NCI-H82 treated with DMSO at 0.1 percent for 48 hours (cell line): Measurements from ENCODE around the gene GPHB5.
"Not testable (repeated sequence)": the region's sequence is repeated elsewhere in the genome, so short reads cannot be mapped to it uniquely, and the experiment has no call there.

Experiments
- DNase-seq: peaks from one replicate; lab custom pipeline; 2025; ENCODE audit not compliant: unreplicated experiment; lab: John Stamatoyannopoulos, UW

Gene GPHB5

DNA sequence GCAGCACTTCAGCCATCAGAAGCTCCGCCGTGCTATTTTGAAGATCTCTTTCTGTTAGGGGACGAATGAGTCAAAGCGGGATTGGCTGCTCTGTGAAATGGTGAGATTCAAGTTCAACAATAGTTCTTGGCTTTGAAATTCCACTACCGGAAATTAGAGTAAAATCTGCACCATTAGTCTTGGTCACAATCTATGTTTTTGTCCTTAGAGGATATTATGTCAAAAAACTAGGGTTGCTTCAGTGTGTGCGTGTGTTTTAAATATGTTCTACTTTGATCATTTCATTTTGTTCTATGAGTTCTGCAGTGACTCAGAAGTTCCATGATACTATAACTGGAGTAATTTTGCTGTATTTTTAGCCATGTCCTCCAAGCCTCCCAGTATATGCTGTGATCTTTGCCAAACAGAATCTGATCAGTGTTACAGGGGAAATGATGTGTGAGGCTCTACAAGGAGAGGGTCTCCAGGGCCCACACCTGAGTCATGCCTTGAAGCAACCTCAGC lies 22.6 kb downstream of the GPHB5 start:
- DNase-seq = no peak

DNA sequence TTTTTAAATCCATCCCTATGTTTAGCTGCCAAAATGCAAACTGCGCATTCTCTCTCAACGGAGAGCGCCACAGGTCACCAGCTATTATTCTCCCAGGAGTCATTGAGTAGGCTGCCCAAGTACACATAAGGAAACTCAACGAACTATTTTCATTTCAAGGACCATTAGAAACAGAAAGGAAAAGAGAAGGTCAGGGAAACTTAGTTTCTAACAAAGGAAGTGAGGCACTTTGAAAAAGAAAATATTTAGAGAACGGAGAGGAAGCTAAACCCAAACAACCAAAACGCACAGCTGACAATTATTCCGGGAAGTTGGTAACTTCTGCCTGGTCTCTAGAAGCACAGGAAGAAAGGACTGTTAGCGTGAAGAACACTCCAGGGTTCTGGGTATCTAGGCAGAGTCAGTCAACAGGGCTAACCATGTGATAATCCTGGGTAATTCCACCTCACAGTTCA lies 23.5 kb downstream of the GPHB5 start:
- no peak for DNase-seq

GRCh38 chr14:63292805-63293204 lies 25.9 kb downstream of the GPHB5 start:
- no peak for DNase-seq

DNA sequence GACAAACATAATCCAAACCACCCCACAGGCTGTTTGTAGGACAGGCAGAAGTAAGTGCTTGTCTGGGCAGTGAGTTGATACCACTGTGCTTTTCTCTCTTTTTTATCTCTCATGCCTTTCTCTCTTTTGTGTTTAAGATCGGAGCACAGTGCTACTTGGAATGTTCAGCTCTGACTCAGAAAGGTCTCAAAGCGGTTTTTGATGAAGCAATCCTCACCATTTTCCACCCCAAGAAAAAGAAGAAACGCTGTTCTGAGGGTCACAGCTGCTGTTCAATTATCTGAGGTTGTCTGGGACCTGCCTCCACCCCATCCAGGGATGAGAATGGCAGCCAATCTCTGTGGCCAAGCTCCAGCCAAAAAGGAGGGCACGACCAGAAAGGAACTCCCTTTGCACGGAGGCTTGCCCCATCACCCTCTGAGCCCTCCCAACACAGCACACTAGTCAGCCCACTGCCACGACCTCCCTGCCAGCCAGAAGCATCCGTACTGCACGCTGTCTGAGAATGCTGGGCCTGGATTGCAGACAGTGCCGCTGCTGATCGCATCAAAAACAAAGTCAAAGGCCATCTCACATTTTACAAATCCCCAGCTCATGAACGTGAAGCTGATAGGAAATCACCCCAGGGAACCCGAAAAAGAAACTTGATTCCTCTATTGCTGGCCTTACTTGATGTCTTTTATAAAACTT lies 27.8 kb downstream of the GPHB5 start:
- DNase-seq = no peak

DNA sequence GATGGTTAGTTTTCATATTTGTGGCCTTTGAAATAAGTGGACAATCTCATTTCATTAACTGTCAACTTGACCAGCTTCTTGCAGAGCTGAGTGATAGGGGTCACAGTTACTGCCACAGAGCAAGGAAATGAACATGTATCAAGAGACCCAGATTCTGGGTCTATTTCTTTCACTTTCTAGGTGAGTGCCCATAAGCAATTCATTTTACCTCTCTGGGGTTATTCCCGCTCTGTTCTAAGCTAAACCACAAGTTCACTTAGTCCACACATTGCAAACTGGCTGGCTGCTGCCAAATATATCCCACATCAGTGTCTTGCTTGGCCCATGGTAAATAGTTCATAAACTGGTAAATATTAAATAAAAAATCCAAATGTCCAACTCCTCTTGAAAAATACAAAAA lies 29.9 kb downstream of the GPHB5 start:
- DNase-seq = no peak

DNA sequence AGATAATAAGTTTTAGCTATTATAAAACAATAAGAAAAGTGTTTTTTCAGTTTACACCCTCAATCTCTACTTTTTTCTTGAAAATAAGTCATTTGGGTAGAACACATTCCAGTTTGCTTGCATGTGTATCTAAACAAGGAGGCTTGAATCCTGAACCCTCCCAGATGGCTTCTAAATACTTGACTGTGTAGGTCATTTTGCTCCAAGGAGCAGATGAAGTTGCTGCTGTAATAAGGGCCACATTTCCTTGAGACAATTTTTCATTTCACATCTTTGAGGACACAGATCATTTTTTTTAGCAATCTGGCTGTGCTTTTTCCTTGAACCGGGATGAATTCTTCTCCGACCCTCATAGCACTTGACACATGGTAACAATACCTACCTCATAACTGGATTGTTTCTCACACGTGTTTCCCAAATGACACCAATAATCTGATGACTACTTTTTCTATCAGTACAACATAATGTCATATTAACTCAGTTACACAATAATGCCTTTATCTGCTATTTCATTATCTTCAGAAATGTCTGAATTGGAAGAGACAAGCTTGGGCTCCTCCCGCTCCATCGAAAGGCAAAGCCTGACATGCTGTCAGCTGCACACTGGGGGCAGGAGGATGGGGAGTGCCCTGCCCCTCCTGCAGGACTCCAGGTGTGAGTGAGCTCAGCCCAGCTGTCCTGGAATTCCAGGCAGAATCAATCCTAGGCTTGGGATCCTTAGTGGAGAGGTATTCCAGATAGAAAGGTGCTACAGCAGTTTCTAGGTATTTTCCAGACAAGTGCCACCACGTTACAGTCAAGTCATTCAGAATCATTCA lies 30.9 kb downstream of the GPHB5 start:
- no peak for DNase-seq

DNA sequence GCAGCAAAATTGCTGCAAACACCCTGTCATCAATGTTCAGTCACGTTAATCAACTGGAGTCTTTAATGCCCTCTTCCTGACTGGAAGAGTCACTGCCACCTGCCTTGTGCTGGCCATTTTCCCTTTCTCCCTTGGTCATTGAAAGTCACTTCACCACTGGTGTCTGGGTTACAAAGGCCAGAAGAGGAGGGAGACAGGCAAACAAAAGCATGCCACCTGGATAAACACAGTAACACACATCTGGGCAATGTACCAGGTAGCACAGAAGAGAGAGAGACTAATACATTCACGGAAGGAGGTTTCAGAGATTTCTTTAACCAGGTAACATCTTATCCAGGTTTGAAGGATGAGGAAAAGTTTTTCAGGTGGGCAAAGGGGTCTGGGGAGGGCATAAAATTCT lies 32.7 kb downstream of the GPHB5 start:
- DNase-seq = no peak

DNA sequence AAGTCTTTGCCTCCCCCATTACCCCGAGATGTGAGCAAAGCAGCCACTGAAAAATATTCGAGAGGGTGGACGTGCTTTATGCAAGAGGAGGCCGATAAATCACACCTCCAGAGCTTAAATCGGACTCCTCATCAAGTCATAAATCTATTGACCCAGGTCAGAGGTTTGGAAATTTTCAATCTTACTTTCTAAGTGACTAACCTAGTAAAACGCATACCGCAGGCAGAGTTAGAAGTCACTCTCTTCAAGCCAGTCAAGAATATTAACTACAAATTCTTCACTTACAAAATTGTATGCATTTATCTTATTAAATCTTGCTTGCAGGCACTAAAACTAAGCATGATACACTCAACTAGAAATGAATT lies 34.9 kb downstream of the GPHB5 start:
- DNase-seq = no peak

GRCh38 chr14:63282997-63283883 lies 35.5 kb downstream of the GPHB5 start:
- DNase-seq = no peak

DNA sequence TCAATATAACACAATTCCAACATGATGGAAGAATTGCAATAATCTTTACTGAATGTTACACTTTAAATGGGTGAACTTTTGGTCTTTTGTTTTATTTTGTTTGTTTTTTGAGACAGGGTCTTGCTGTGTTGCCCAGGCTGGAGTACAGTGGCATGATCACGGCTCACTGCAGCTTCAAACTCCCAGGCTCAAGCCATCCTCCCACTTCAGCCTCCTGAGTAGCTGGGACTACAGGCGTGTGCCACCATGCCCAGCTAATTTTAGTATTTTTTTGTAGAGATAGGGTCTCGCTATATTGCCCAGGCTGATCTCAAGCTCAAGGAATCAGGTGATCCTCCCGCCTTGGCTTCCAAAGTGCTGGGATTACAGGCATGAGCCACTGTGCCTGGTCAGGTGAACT lies 38.8 kb downstream of the GPHB5 start:
- DNase-seq = not testable (repeated sequence)

- no peak for DNase-seq
Measured at GRCh38 chr14:63277591-63278183, 41.0 kb downstream of the GPHB5 start.

DNA sequence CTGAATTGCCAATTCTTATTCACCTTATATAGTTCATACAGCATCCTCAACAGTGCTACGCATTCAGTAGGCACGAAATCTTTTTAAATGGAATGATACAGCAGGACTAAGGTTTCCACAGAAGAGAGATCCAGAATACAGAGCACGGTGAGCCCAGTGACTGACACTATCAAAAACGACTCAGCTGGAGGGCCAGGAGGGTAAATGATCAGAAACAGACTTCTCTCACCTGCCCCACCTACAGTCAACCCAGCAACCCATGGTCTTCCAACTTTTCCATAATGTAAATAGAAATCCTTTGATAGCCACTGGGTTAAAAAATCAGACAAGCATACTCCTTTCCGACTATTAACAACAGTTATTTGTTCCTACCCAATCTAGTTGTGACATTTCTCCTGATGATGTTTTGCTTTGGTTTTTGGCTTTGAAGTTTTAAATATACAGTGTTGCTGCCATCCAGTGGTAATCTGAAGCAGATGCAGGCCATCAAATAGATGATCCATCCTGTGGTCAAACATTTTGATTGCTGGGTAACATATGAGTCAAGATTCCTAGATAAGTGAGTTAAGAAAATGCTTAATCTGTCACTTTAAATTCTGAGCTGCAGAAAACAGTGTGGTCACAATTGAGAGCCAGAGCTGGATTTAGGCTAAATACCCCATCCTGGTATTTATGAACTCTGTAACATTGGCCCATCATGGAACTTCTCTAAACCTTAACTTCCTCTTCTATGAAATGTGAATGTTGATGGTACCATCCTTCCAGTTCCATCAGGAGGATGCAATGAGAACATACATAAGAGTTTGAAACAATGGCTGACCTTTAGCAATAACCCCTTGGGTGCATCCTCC lies 42.0 kb downstream of the GPHB5 start:
- DNase-seq = peak; percentile 30

- DNase-seq = no peak
Measured at GRCh38 chr14:63276016-63276415, 42.7 kb downstream of the GPHB5 start.

DNA sequence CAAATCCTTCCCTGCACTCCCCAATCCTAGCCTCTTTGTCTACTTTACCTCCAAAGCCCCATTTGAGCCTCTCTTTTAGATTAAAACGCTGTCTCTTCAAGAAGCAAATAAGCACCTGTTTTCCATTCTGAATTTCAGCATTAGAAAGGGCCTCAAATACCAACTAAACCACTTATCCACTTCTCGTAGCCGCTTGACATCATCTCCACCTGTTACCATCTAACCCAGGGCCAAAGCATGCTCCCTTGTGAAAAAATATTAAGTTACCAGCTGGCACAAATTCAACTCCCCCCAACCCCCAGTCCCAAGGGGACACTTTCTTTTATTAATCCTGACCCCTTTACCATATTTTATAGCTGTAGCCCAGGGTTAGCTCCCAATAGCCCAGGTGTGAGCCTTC lies 43.1 kb downstream of the GPHB5 start:
- peak; percentile 80 for DNase-seq

GRCh38 chr14:63273717-63274655 lies 44.7 kb downstream of the GPHB5 start:
- DNase-seq = no peak

- no peak for DNase-seq
Measured at GRCh38 chr14:63273129-63273528, 45.6 kb downstream of the GPHB5 start.

GRCh38 chr14:63269561-63270225 lies 49.0 kb downstream of the GPHB5 start:
- no peak for DNase-seq

GRCh38 chr14:63268771-63269170 lies 50.0 kb downstream of the GPHB5 start:
- no peak for DNase-seq
